Caco-2 (cell line): ENCODE data around the gene CAPZA1. TPM values are rescaled to one million over a fixed set of nuclear protein-coding genes. Genes with fewer than 3 reads are reported as not detected.

Source experiments
- BruUV-seq: library from RNA; stranded (reverse); fragments of 400-500 nt; replicated peaks from 2 replicates; lab custom pipeline; 2021; lab: Mats Ljungman, UMichigan
- CTCF ChIA-PET: fragments of 300-600 bp; sonication (Branson Sonifier 250); formaldehyde crosslinking; loops from one replicate; lab custom pipeline; 2022; ENCODE audit warnings: antibody characterized with exemption; lab: Charles Lee
- POLR2A ChIA-PET: fragments of 300-600 bp; sonication (Branson Sonifier 250); formaldehyde crosslinking; loops from one replicate; lab custom pipeline; 2022; ENCODE audit warnings: antibody characterized with exemption; lab: Charles Lee
- DNase-seq, 2 experiments: peaks; one replicate each; pipeline versions ENCODE4 v3.0.0 to v3.0.0-alpha.2; 2020 to 2022
- H3K27me3 ChIP-seq: replicated peaks from 2 replicates; pipeline ENCODE4 v1.6.0; 2011; ENCODE audit warnings: low read length; ENCODE audit not compliant: control insufficient read depth, insufficient read depth
- H3K36me3 ChIP-seq: 2 replicates; pipeline ENCODE4 v1.5.1; 2011; ENCODE audit warnings: low read length; ENCODE audit not compliant: control insufficient read depth, insufficient read depth
- H3K4me1 ChIP-seq: fragments of 250-450 bp; sonication (Bioruptor Pico); 2 replicates; pipeline ENCODE4 v1.5.1; 2020; ENCODE audit warnings: mild to moderate bottlenecking
- H3K4me3 ChIP-seq: 2 replicates; pipeline ENCODE4 v1.5.1; 2011; ENCODE audit warnings: low read depth, mild to moderate bottlenecking, control low read depth, low read length
- H3K9me3 ChIP-seq: fragments of 250-450 bp; sonication (Bioruptor Pico); 2 replicates; pipeline ENCODE4 v1.5.1; 2020; ENCODE audit warnings: mild to moderate bottlenecking, moderate library complexity
- H3K27ac Mint-ChIP-seq: one replicate; pipeline ENCODE4 v1.8.0; 2022; ENCODE audit warnings: mixed read lengths; ENCODE audit not compliant: unreplicated experiment
- H3K27me3 Mint-ChIP-seq: one replicate; pipeline ENCODE4 v1.8.0; 2022; ENCODE audit warnings: mixed read lengths; ENCODE audit not compliant: insufficient read depth, unreplicated experiment
- H3K36me3 Mint-ChIP-seq: one replicate; pipeline ENCODE4 v1.8.0; 2022; ENCODE audit warnings: mild to moderate bottlenecking, mixed read lengths; ENCODE audit not compliant: insufficient read depth, unreplicated experiment
- H3K4me1 Mint-ChIP-seq: one replicate; pipeline ENCODE4 v1.8.0; 2022; ENCODE audit warnings: low read depth, mixed read lengths; ENCODE audit not compliant: unreplicated experiment
- H3K4me3 Mint-ChIP-seq: one replicate; pipeline ENCODE4 v1.8.0; 2022; ENCODE audit warnings: mild to moderate bottlenecking, moderate library complexity, mixed read lengths; ENCODE audit not compliant: unreplicated experiment
- H3K9me3 Mint-ChIP-seq: one replicate; pipeline ENCODE4 v1.8.0; 2022; ENCODE audit warnings: mixed read lengths; ENCODE audit not compliant: unreplicated experiment
- intact Hi-C: fragments of 100-400 bp; cut with micrococcal nuclease; formaldehyde crosslinking; loops from one replicate; pipeline ENCODE4 v1.10.0; 2022; ENCODE audit not compliant: unreplicated experiment
- total RNA-seq: library from RNA; stranded (reverse); gene quantifications from 2 replicates; pipeline ENCODE4 v1.2.3, GENCODE V29; 2022
- TF ChIP-seq, protein P1 (sequence below), 2 experiments: fragments of 200-600 bp in 1 of 2; IDR thresholded peaks; 1 replicate in 1 of 2; 2 replicates in 1 of 2; pipeline versions ENCODE4 v1.5.1 to v1.8.0; 2011 to 2022; ENCODE audit warnings: antibody characterized with exemption in 1 of 2, control low read depth in 1 of 2, inconsistent platforms in 1 of 2, low read depth in 1 of 2, low read length in 1 of 2, mild to moderate bottlenecking in 1 of 2, moderate library complexity in 1 of 2; ENCODE audit not compliant: insufficient read depth in 1 of 2, severe bottlenecking in 1 of 2, unreplicated experiment in 1 of 2

The CAPZA1 gene
- total RNA-seq, 1 experiment from 2014 or later: 82.4 TPM

DNA sequence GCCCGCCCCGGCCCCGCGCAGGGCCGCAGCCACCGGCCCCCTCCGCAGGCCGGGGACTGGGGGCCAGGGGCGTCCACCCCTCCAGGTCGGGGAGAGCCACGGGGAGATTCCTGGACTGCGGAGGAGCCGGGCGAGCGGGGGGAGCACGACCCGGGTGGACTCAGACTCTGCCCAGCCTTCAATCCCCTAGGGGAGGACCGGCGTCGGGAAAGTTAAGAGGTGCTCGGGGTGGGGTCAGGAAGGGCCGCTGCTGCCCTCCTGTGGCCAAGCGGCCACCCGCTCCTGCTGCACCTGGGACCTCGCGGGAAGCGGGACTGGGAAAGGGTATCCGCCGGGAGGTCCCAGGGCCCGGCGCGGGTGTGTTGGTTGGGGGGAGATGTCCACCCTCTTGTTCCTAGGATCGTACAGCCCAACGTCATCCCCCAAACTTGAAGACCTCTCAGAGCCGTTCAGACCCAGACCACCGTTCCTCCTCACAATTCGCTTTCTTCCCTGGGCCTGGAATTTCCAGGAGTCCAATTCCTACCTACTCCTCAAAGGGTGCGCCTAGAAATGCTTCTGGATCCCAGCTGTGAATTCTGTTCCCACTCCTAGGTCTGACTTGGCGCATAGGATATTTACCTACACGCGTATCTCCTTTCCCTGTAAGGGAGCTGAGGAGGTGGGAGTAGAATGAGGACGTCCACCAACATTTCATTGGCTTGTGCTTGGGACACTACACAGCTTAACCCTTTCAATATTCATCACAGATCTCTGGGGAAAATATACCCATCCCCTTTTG is 87.8 kb downstream of the CAPZA1 start:
- Mint-ChIP-seq H3K4me1 (peaks cover 10% of the 10 kb centered on the region), H3K27me3 (no peaks in the 10 kb centered on the region), H3K36me3 (peaks cover 34% of the 10 kb centered on the region), H3K4me3 (peak overlapping the region; percentile 88), H3K9me3 (no peaks in the 10 kb centered on the region), H3K27ac (peak overlapping the region; percentile 69)
- peak overlapping the region; percentile 84 for H3K4me3 ChIP-seq
- no peaks in the 10 kb centered on the region for H3K36me3 ChIP-seq
- peaks cover 26% of the 10 kb centered on the region for H3K4me1 ChIP-seq
- intact Hi-C loops: loop anchor here (1.0 to 5.0 kb wide), 5 partner anchors 8 to 317 kb away; partner anchors contain the start of genes CAPZA1, MOV10 and ST7L
- DNase-seq: peak; percentile 89
- TF ChIP-seq, protein P1, sequence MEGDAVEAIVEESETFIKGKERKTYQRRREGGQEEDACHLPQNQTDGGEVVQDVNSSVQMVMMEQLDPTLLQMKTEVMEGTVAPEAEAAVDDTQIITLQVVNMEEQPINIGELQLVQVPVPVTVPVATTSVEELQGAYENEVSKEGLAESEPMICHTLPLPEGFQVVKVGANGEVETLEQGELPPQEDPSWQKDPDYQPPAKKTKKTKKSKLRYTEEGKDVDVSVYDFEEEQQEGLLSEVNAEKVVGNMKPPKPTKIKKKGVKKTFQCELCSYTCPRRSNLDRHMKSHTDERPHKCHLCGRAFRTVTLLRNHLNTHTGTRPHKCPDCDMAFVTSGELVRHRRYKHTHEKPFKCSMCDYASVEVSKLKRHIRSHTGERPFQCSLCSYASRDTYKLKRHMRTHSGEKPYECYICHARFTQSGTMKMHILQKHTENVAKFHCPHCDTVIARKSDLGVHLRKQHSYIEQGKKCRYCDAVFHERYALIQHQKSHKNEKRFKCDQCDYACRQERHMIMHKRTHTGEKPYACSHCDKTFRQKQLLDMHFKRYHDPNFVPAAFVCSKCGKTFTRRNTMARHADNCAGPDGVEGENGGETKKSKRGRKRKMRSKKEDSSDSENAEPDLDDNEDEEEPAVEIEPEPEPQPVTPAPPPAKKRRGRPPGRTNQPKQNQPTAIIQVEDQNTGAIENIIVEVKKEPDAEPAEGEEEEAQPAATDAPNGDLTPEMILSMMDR (IDR thresholded peaks at IDR 0.05; ENCODE audit: insufficient read depth in 1 of 2, low read depth in 1 of 2, low read length in 1 of 2, severe bottlenecking in 1 of 2, unreplicated experiment in 1 of 2): peak; percentile 74 to 82
- CTCF ChIA-PET: interaction anchor here (0.6 to 1.6 kb wide), 3 partner anchors 9 to 72 kb away, joined by 3 to 10 read pairs (median 4); no protein-coding TSS in a partner anchor
- no peaks in the 10 kb centered on the region for H3K9me3 ChIP-seq
- H3K27me3 ChIP-seq: no peaks in the 10 kb centered on the region
- POLR2A ChIA-PET: interaction anchor here (1.1 kb wide), 1 partner anchor 9 kb away, joined by 5 read pairs; no protein-coding TSS in a partner anchor
- BruUV-seq: no TSS peak

GRCh38 chr1:112708002-112708448 is 88.4 kb downstream of the CAPZA1 start:
- H3K9me3 ChIP-seq: no peaks in the 10 kb centered on the region
- H3K27me3 ChIP-seq: no peaks in the 10 kb centered on the region
- TSS peak; percentile 3 for BruUV-seq
- H3K36me3 Mint-ChIP-seq: peaks cover 28% of the 10 kb centered on the region
- H3K4me1 Mint-ChIP-seq: peaks cover 10% of the 10 kb centered on the region
- intact Hi-C loops: loop anchor here (5.0 kb wide), 1 partner anchor 206 kb away; no protein-coding TSS in a partner anchor
- TF ChIP-seq, protein P1 (IDR thresholded peaks at IDR 0.05; ENCODE audit: insufficient read depth in 1 of 2, low read depth in 1 of 2, low read length in 1 of 2, severe bottlenecking in 1 of 2, unreplicated experiment in 1 of 2): no peak
- ChIA-PET POLR2A (interaction anchor here (1.1 kb wide), 1 partner anchor 9 kb away, joined by 5 read pairs; no protein-coding TSS in a partner anchor), CTCF (interaction anchor here (0.8 to 1.6 kb wide), 2 partner anchors 10 to 73 kb away, joined by 3 to 10 read pairs; no protein-coding TSS in a partner anchor)
- H3K9me3 Mint-ChIP-seq: no peaks in the 10 kb centered on the region
- H3K27me3 Mint-ChIP-seq: no peaks in the 10 kb centered on the region
- peaks cover 26% of the 10 kb centered on the region for H3K4me1 ChIP-seq
- DNase-seq: no peak
- peak overlapping the region; percentile 69 for H3K27ac Mint-ChIP-seq
- H3K4me3 ChIP-seq: no peak overlapping the region; the same call in 1 of the 2 replicates
- H3K36me3 ChIP-seq: no peaks in the 10 kb centered on the region
- peak overlapping the region; percentile 88 for H3K4me3 Mint-ChIP-seq

- H3K27ac Mint-ChIP-seq: no peak overlapping the region
- intact Hi-C loops: loop anchor here (5.0 kb wide), 1 partner anchor 206 kb away; no protein-coding TSS in a partner anchor
- TF ChIP-seq, protein P1 (IDR thresholded peaks at IDR 0.05; ENCODE audit: insufficient read depth in 1 of 2, low read depth in 1 of 2, low read length in 1 of 2, severe bottlenecking in 1 of 2, unreplicated experiment in 1 of 2): no peak
These were observed 88.9 kb downstream of the CAPZA1 start for GRCh38 chr1:112708489-112708888.

More at GRCh38 chr1:112708489-112708888, 88.9 kb downstream of the CAPZA1 start:
- DNase-seq: no peak
- Histone ChIP-seq H3K9me3 (no peaks in the 10 kb centered on the region), H3K27me3 (no peaks in the 10 kb centered on the region), H3K4me1 (peaks cover 26% of the 10 kb centered on the region), H3K36me3 (no peaks in the 10 kb centered on the region), H3K4me3 (no peak overlapping the region)
- Mint-ChIP-seq H3K4me1 (peaks cover 10% of the 10 kb centered on the region), H3K36me3 (peaks cover 23% of the 10 kb centered on the region), H3K4me3 (no peak overlapping the region), H3K27me3 (no peaks in the 10 kb centered on the region), H3K9me3 (no peaks in the 10 kb centered on the region)
- ChIA-PET CTCF (interaction anchor here (1.6 kb wide), 1 partner anchor 10 kb away, joined by 10 read pairs; no protein-coding TSS in a partner anchor), POLR2A (interaction anchor here (1.1 kb wide), 1 partner anchor 10 kb away, joined by 5 read pairs; no protein-coding TSS in a partner anchor)
- BruUV-seq: no TSS peak
